Stimulated activated CD8-positive, alpha-beta memory T cell treated with anti-CD3 and anti-CD28 coated beads, Interleukin-15, amount 100 ng/mL, for 48 hours (primary cell): ENCODE measurements around the gene TNNI3.
"Not testable (repeated sequence)": the region's sequence is repeated elsewhere in the genome, so short reads cannot be mapped to it uniquely, and the experiment has no call there.

Experiments
- DNase-seq, 2 donors: peaks; one replicate each; pipeline ENCODE4 v3.0.0-alpha.2; 2020; ENCODE audit warnings: low read depth in 2 of 2

TNNI3 gene

DNA sequence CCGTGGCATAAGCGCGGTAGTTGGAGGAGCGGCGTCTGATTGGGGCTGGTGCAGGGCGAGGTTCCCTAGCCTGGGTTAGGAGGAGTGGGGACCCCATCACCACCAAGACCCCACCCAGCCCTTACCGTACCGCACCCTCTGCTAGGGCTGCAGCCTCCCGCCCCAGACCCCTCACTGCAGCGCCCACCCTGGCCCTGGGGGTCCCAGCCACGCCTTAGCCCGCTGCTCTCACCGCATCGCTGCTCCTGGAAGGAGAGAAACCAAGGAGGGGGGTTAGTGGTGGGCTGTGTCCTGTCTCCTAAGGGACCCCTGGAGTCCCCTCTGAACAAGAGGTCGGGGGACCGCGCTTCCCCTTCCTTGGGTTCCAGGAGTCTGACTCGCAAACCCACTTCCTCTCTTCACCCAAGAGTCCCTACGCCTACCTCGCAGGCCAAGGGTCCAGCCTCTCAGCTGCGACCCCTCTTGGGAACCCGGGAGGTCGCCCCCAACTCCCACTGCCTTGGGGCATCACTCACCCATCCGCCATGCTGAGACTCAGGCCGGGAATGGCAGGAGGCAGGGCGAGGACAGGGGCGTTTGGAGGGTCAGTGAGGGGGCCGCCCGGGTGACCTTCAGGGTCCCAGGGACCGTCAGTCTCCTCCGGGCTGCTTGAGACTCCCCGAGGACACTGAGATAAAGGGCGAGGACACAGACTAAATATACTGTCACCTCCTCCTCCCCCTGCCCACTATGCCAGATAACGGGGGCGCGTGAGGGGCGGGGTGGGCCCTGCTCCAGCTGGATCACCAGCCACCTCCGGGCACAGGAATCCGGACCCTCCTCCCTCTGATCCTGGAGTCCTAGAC, at the start of gene TNNI3:
TSS of gene TNNI3 (minus strand) at position 669 of the 845 bp plus-strand sequence. CDS start at position 526, 143 bp downstream.
- DNase-seq, result no peak

DNA sequence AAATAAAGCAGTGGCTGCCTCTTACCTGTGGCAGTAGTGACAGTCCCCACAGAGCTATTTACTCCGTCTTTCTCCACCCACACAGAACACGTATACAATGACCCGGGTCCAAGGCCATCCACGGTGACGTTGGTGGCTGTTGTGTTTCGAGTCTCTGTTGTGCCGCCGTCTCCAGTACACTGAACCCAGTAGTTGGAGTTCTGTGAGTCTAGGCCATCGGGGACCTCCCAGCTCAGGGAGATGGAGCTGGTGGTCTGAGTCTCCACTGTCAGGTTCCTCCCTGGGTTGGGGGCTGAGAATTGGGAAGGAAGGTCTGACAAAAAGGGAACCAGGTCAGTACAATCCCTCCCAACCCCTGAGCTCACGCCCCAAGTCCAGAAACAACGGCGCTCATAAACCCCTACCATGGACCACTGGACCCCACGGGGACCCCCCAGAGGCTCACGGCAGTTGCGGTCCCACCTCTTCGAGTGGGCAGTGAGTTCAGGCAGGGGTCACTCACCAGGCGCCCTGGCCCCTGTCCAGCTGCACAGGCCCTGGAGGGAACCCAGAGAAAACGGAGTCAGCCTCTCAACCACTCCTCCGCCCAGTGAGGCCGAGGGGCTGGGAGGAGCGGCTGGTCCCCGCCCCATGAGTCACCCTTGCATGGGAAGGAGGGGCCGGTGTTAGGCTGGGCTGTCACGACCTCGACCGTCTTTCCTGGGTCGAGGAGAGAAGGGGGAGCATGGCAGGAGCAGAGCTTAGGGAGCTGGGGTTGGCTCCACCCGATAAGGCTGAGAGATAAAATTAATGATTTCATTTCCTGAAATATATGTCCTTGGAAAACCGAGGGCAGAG, 49.4 kb upstream of the TNNI3 start:
- peak; percentile 33 to 52 for DNase-seq

DNA sequence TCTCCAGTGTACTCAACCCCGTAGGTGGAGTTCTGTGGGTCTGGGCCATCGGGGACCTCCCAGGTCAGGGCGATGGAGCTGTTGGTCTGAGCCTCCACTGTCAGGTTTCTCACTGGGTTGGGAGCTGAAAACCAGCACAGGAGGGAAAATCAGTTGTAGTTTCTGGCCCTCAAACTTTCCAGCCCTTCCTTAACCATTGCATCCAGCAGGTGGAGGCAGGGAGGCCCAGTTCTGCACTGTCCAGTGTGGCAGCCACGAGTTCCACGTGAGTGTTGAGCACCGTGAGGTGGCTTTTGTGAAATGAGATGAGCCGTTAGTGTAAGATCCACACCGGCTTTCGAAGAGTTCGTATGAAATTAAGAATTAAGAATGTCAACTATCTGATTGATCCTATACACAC, 44.7 kb upstream of the TNNI3 start:
- not testable (repeated sequence) for DNase-seq

DNA sequence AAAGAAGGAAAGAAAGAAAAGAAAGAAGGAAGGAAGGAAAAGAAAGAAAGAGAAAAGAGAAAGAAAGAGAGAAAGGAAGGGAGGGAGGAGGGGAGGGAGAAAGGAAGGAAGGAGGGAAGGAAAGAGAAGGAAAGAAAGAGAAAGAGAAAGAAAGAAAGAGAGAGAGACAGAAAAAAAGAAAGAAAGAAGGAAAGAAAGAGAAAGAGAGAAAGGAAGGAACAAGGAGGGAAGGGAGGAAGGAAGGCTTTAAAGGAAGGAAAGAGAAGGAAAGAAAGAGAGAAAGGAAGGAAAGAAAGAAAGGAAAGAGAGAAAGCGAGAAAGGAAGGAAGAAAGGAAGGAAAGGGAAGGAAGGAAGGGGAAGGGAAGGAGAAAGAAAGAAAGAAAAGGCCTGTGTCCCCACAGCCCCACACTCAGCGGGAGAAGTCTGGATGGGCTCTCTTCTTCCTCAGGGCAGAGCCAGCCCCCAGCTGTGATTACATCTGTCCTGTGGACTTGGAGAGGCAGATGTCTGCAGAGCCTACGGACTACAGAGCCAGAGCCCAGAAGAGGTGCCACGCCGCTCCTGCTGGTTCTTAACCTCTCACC, 42.2 kb upstream of the TNNI3 start:
- DNase-seq, result no peak

DNA sequence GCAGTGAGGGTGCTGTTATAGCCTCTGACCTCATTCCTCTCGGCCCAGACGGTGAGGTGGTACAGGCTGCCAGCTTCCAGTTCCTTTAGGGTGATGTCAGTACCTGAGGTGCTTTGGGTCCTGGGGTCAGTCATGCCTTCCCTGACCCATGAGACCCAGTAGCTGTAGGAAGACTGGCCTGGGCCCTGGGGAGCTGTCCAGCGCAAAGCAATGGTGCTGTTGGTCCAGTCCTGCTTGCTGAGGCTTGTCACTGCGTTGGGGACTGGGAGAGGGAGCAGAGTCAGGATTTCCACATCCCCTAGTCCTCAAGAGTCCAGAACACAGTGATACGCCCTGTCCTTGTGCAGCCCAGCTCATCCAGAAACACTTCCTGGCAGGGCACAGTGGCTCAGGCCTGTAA, 41.1 kb upstream of the TNNI3 start:
- no peak for DNase-seq

DNA sequence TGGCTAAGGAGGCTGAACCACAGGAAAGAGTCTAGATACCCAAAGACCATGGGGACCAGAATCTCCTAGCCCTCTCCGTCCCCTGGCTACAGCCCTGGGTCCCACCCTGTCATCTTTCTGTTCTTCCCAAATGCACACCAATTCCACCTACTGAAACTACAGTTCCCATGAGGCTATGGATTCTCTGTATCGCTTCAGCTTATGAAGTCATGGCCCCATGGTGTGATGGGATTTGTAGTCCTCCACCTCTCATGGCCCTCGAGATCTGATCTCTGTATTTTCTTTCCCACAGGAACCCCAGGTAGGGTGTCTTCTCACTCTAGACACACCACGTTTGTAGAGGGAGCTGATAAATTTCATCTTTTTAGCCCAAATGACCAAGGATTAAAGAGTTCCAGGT, 40.0 kb upstream of the TNNI3 start:
- no peak for DNase-seq

DNA sequence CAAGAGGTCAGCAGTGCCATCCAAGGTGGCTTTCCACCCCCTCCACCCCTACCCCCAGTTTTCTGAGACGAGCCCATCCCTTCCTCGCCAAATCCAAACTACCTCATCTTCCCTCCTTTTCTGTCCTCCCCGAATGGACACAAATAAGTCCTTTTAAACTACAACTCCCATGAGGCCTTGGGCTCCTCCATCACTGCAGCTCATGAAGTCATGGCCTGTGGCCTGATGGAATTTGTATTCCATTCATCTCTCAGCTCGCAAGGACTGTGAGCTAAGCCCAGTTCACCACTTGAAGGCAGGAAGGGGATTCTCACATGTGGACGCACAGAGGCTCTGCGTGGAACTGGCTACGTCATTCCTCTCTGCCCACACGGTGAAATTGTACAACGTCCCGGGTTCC, 39.3 kb upstream of the TNNI3 start:
- no peak for DNase-seq

DNA sequence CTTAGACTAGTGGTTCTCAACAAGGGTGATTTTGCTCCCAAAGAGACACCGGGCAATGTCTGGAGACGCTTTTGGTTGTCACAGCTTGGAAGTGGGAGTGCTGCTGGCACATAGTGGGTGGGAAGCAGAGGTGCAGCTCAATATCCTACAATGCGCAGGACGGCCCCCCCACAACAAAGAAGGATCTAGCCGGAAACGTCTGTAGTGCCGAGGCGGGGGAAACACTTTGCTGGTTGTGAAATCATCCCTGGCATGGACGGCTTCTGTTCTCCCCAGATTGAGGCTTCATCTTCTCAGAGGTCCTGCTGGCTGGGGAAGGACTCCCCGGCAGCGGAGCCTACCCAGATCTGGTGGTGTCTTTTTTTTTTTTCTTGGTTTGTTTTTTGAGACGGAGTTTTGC, 35.9 kb upstream of the TNNI3 start:
- no peak for DNase-seq

DNA sequence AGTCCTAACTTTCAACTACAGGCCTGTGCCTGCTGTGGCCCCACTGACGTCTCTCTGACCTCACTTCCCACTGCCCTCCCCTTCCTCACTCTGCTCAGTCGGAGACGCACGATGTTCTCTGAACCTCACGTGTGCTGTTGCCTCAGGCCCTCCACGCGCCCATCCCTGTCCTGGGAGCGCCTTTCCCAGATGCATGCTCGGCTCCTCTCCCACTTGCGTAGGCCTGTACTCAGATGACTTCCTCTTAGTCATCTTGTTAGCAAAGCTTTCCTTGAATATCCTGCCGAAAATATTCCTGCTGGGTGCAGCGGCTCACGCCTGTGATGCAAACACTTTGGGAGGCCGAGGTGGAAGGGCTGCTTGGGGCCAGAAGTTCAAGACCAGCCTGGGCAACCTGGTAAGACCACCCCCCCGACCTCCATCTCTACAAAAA, 31.9 kb upstream of the TNNI3 start:
- no peak for DNase-seq

DNA sequence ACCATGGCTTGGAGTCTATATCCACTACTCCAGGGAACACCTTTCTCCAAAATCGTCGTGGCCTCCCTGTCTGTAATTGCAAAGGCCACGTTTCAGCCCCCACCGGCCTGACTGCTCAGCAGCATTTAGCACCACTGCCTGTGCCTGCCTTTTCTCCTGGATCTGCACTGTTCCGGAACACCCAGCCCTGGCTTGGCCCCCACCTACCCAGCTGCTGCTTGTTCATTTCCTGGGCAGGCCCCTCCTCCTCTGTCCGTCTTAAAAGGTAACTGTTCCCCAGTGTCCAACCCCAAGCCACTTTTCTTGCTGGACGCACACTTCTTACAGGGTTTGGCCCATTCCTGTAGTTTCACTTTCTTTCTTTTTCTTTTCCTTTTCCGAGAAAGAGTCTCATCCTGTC, 31.1 kb upstream of the TNNI3 start:
- no peak for DNase-seq

DNA sequence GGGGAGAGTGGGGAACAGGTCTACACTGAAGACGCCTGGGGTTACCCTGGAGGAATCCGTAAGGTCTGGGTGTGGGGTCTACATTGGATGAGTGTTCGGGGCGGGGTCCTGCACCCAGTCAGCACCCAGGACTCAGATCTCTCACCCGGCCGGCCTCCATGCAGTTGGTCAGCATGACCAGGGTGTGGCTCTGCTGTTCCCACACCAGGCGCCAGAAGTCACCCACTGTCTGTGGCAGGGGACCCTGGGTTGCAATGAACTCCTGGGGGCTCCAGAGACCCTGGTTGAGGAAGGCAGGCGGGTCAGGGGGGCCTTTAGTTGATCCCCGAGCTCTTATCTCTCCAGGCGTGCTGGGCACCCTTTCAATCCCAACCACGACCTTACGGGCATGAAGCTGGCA, 28.5 kb upstream of the TNNI3 start:
- DNase-seq, result no peak

DNA sequence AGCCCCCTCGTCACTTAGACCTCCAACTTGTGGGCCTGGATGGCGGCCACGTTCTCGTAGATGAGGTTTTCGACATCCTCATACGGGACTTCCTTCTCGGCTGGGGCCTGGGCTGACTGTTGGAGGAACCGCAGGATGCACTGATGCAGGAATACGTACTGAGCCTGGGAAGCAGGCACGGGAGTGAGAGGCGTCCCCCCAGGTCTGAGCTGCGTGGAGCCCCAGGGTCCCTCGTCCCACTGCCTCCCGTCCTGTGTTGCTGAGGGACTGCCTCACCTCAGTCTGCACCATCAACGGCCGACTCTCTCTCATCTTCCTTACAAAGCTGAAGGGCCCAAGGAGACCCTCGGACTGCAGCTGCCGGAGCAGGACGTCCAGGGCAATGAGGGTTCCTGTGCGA, 24.2 kb upstream of the TNNI3 start:
- DNase-seq, result no peak

DNA sequence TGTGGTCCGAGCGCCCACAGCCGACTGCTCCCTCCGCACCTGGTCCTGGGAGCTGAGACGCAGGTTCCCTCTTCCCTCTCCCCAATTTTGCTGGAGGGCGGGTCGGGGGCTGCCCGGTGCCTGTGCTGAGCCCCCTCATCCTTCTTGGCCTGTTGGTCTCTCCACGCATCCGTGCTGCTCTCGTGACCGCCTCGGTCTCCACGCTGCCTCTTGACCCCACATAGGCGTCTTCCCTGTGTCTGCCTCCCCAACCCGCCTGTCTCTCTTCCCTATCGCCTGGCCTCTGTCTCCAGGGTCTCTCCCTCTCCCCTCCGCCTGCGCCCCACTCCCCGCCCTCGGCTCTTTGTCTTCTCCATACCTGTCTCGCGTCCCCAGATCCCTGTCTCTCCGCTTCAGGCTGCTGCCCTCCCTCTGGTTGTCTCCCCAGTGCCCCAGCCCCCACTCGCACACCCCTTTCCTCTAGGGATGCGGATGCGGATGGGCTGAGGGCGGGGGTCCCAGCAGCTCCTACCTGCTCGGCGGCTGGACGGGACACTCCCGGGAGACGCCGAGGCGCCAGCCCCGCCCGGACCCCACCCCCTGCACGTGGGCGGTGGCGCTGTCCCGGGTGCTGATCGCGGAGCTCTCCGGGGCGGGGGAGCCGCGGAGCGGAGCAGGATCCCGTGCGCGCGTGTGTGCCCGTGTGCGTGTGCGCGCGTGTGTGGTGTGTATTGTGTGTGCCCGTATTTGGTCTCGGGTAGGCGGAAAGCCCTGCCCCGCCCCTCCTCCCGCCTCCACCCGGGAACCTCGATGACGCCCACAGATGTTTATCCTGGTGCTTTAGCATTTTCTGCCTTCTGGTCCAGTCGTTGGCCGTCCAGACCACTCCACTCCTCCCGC, 22.3 kb upstream of the TNNI3 start, which contains the start of gene SYT5:
TSS of gene SYT5 (minus strand) at position 684 of the 879 bp plus-strand sequence. CDS start 1,248 bp downstream, outside the sequence.
- no peak for DNase-seq

DNA sequence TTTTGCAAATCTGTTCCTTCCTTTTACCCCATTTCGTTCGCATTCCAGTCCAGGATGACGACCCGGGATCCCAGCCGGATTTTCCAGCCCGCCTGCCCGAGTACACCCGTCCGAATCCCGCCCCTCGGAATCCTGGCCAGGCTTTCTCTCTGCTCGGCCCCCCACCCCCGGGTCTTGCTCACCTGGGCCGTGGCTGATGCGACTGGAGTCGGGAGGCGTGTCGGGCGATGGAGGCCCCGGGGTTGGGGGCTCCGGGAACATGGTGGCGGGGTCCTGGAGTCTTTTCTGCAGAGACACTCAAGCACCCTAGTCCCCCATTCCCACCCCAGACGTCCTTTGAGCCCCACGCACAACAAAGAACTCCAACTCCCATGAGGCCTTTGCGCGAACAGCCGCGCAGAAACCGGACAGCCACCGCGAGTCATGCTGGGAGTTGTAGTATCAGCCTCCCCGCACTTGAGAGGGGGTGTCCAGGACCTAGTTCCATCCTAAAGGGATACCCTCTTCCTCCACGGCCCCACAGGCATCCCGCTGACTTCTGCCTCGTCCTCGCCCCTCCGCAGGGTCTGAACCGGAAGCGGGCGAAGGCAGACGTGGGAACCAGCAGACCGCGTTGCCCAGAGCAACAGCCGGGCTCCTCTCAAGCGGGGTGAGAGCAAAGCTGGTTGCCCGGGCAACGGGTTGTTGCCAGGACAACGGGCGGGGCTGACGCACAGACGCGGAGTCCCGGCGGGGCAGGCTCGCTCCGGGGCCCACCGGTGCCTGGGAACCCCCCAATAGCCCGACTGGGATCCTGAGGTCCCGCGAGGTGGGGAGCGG, 21.5 kb upstream of the TNNI3 start:
- peak; percentile 87 to 91 for DNase-seq

DNA sequence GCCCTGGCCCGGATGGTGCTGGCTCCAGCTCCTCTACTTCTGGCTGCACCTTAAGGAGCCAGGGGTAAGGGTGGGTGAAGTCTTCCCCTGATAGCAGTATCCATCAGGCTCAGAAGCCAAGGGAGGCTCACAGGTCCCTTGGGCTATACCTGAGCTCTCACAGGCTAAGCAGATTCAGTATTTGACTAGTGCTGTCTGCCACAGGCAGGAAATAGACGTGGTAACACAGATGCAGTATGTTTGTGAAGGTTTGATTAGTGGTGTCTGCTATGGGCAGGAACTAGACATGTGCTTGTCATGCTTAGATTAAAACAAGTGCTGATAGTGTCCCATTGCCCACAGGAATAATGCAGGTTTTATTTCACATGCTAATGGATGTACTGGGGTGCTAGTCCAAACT, 18.5 kb upstream of the TNNI3 start:
- no peak for DNase-seq

DNA sequence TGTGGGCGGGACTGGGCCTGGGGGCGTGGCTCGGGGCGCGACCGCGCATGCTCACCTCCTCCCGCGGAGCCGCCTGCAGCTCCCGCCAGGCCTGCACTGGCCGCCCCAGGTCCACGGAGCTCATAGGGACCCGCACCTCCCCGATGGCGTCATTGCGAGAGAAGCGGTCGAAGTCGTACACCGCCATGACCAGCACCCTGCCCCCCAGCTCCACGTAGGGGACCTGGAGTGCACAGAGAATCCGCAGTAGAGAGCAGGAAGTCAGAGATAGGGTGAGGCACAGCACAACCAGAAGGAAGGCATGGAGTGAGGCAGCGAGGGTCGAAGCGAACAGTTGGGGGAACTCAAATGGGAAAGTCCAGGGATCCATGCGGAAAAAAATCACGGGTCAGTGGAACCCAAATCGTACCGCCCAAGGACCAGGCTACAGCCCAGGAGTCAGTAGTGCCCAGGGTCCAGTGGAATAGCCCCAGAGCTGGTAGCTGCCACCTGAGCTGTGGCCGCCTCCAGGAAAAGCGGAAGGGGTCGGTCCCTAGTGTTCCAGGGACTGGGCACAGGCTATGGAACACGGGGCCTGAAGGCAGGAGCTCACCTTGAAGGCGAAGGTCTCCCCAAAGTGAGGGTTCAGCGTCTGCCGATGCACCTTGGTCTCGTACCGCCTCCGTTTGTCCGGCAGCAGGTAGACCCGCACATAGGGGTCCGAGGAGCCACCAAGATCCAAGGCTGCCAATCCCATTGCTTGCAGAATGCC, 17.8 kb upstream of the TNNI3 start:
- no peak for DNase-seq

DNA sequence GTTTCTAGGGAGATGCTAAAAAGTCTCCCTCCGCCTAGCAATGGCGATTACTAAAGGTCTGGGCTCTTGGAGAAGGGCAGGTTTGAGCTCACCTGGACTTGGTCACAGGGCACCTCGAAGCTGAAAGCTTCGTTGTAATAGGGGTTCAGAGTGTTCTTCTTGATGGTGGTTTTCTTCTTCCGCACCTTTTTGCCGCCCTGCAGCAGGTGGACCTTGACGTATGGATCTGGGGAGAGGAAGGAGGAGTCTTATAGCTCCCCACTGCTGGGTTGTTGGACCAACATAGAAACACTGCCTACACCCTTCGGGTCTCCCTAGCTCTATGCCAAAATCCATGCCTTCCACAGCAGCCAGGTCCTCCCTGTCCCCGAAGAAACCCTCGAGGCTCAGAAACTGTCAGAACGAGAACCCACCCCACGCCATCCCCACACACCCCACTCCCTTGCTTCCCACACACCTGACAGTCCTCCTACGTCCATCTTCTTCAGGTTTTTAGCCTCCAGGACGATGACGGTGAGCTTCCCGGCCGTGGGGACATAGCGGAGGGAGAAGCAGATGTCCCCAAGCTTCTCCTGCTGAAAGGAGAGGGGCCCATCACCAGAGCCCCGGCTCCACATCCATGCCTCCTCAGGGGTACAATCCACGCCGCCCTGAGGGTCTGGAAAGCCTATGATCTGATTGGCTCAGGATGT, 17.0 kb upstream of the TNNI3 start:
- no peak for DNase-seq

DNA sequence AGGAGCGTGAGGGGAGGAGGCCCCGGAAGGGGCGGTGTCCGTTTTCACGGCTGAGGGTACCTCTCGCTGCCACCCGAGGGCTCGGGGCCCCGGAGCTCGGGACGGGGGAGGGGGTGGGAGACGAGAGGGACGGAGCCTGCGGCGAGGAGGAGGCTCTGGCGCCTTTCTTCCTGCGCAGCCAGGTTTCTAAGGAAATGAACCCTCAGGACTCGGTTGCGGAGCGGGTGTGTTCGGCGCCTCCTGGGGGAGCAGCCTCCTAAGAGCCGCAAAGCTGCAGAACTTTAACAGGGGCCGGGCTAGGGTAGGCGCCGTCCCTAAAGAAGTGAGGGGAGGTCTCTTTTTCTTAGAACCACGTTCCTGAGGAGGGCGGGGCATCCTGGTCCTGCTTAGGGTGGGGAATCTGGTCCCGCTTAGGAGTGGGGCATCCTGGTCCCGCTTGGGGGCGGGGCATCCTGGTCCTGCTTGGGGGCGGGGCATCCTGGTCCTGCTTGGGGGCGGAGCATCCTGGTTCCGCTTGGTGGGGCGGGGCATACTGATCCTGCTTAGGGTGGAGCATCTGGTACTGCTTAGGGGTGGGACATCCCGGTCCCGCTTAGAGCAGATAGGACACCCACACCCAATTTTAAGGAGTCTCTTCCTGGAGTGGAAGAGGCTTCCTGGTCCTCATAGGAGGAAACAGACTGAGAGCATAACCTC, 16.3 kb upstream of the TNNI3 start:
- DNase-seq, result no peak
